Measurements from ENCODE around the gene OLFM1. TPM values are rescaled to one million over a fixed set of nuclear protein-coding genes. Genes with fewer than 3 reads are reported as not detected.

Gene OLFM1
- total RNA-seq, 1 donor from 2014 or later = 11.9 TPM

DNA sequence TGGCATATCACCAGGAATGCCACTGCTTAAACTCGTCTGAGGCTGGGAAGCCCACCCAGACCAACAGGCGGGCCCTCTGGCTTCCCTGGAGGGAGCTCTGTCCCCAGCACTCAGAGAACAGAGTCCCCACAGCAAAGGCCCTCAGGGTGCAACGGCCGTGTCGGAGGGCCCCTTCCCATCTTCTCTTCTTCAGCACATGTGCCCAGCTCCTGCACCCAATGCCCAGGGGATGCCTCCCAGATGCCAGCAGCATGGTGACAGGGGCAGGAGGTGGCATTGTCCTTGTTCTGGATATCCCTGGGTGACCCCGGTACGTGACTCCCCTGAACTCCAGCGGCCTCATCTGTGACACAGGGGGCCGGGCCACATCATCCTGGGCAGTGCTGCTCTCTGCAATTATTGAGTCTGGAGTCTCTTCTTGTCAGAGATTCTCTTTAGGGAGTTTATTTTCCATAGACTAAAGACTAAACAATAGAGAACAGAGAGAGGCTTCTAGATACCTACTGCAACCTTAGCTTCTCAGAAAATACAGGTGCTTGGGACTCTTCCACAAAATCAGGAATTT is 13.6 kb upstream of the OLFM1 start:
- DNase-seq (no peak), ATAC-seq (ENCODE audit: poor library complexity) (no peak)
- intact Hi-C loops (cut with DNase I) = no loop called here

DNA sequence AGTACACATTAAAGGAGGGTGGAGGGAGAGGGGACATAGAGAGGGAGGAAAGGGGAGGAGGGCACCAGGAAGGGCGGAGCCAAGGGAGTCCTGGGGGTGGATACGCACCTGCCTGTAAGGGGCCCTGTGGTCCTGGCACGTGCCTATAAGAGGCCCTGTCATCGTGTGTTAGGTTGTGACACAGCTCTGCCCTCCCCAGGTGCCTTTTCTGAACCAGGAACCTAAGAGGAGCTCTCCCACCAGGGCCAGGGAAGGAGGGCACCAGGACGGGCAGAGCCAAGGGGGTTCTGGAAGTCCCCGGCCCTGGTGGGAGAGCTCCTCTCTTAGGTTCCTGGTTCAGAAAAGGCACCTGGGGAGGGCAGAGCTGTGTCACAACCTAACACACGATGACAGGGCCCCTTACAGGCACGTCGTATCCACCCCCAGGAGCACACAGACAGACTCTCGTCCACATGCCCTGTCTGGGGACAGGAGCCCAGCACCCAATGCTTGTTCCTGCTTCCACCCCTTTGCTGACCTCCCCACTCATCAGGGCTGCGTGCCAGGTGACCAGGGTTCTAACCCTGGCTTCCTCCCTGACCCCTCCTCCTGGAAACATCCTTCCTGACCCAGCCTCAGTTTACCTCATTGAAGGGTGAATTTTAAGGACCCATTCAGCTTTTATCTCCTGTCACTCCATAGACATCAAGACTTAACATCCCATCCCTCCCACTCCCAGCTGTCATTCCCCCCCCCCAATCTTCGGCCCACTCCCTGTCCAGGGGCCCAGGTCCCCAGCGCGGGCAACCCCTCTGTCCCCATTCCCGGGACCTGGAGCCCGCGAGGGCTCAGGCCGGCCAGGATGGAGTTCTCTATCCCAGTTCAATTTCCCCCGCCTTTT is 12.9 kb upstream of the OLFM1 start:
- DNase-seq (no peak), ATAC-seq (ENCODE audit: poor library complexity) (no peak)
- intact Hi-C loops (cut with DNase I) = no loop called here

DNA sequence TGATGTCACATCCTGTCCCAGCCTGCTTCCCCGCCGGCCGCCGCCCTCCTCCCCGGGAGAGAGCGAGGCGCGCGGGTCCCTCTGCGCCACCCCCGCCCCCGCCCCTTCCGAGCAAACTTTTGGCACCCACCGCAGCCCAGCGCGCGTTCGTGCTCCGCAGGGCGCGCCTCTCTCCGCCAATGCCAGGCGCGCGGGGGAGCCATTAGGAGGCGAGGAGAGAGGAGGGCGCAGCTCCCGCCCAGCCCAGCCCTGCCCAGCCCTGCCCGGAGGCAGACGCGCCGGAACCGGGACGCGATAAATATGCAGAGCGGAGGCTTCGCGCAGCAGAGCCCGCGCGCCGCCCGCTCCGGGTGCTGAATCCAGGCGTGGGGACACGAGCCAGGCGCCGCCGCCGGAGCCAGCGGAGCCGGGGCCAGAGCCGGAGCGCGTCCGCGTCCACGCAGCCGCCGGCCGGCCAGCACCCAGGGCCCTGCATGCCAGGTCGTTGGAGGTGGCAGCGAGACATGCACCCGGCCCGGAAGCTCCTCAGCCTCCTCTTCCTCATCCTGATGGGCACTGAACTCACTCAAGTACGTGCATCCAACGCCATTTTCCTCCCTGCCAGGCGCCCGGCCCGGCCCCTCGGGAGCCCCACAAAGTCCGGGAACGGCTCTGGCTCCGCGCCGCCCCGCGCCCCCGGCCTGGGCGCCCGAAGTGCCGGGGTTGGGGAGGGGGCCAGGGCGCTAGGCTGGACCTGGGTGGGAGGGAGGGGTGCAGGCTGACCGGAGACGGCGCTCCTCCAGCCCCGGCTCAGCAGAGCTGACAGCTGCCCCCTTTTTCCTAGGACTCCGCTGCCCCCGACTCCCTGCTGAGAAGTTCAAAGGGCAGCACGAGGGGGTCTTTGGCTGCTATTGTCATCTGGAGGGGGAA is 12.0 kb upstream of the OLFM1 start:
- ATAC-seq (ENCODE audit: poor library complexity) = peak; percentile 92
- DNase-seq = peak; percentile 80
- intact Hi-C loops (cut with DNase I) = no loop called here

DNA sequence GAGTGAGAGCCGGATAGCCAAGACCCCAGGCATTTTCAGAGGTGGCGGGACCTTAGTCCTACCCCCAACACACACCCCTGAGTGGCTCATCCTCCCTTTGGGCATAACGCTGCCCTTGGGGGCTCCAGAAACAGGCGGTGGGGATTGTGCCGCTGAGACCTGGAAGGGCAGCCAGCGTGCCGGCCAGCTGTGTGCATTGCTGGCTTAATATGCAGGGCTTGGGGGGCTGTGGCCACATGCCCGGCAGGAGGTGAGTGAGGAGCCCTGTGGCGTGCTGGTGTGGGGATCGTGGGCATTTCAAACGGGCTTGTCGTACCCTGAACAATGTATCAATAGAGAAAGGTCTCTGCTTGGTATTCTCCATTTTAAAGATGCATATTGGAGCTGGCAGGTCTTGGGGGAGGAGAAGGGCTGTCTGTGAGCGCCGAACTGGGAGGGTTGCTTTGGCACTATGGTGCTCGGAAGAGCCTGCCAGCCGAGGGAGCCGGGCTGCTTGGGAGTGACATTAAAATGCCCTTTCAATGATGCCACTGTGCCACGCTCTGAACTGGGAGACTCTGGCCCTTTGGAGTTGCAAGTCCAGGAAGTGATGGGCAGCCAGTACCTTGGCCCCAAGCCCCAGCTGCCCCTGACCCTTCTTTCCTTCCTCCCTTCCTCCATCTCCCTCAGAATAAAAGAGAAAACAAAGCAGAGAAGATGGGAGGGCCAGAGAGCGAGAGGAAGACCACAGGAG is 11.2 kb upstream of the OLFM1 start:
- intact Hi-C loops (cut with DNase I) = no loop called here
- DNase-seq (no peak), ATAC-seq (ENCODE audit: poor library complexity) (no peak)

DNA sequence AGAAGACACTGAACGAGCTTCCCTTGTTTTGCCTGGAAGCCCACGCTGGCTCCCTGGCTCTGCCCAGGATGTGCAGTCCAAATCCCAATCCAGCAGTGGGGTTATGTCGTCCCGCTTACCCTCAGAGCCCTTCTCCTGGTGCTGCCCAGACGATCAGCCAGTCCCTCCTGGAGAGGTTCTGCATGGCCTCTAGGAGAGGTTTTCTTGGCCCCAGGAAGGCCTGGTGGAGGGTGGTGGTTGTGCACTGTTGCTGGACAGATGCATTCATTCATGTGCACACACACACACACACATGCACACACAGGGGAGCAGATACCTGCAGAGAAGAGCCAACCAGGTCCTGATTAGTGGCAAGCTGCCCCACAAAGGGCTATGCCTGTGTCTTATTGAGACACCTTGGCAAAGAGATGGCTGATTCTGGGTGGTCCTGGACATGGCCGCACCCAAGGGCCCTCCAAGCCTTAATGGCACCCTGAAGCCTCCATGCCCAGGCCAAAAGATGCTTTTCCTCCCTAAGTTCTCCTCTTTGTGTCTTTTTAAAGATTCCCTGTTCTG is 10.5 kb upstream of the OLFM1 start:
- intact Hi-C loops (cut with DNase I) = no loop called here
- no peak for ATAC-seq (ENCODE audit: poor library complexity)
- DNase-seq = no peak

DNA sequence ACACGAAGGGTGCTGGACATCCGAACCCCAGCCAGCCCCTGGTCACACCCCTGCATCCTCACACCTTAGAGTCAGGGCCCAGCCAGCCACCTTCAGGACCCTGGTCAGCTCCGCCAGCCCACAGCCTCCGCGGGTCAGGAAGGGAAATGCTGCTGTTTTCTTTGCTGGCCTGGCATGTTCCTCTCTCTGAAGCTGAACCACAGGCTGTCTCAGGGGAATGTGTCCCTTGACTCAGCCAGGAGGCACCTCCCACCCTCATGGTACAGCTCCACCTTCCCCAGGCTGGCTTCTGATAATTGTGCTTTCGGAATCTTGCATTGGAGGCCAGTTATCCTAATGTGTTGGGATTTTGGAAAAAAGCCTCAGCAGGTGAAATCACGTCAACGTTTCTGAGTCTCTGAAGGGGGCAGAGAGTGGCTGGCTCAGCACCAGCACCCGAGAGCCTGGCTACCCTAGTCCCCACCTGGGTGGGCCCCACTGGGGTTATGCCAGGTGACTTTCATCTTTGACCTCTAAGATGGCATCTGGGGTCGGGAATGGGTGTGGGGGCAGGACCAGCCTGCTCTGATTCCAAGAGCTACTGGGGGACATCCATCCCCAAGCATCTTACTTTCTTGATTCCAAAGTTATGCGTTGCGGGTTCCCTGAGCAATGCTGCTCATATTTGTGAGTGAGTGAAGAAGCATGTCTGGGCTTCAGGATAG is 9.8 kb upstream of the OLFM1 start:
- intact Hi-C loops (cut with DNase I) = no loop called here
- ATAC-seq (ENCODE audit: poor library complexity) = no peak
- no peak for DNase-seq

DNA sequence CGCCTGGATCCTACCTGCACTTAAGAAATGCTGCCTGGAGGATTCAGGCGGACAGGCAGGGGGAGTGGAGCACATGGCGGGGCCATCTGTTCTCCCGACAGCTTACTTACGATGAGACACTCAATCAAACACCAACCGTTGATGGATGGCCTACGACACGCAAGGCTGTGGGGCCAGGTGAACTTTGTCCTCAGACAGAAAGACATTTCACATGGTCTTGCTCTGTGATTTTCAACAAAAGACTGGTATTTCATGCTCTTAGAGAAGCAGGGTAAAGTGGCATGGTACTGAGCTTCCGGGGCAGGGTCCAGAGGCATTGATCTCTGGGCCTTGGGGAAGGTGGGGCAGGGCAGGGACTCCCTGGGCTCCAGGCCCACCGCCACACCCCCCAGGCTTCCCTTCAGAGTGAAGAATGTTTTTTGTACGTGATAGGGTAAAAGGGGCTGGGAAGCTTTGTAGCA is 9.1 kb upstream of the OLFM1 start:
- intact Hi-C loops (cut with DNase I) = no loop called here
- DNase-seq = no peak
- no peak for ATAC-seq (ENCODE audit: poor library complexity)

DNA sequence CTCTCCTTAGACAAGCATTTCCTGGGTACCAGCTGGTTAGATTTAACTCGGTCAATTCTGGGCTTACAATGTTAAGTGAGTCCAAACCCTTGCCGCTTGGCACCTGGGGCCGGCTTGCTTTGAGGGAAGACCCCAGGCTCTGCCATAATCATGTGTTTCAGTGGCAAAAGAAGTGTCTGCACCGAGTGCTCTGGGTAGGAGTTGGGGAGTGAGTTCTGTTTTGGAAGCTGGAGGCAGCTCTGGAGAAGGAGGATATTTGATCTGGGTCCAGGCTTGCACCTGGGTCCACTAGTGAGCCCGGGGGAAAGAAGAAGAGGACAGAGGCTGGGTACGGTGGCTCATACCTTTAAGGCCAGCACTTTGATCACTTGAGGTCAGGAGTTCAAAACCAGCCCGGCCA is 8.4 kb upstream of the OLFM1 start:
- intact Hi-C loops (cut with DNase I) = no loop called here
- no peak for ATAC-seq (ENCODE audit: poor library complexity)
- DNase-seq = no peak

DNA sequence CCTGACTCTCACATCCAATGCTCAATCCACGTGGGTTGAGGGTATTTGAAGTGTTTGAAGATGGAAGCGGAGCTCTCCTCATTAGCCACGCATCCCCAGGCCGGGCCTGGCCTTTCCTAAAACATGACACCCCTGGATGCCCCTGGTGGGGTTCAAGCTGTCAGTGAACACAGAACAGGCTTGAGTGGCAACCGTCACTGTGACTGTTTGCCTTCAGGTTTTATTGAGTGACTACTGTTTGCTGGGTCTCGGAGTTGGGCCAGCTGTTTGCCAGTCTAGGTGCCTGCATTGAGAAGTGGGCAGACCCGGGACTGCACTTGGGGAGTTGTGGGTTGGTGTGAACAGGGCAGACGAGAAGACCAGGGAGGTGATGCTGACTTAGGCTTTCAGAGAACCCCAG is 7.8 kb upstream of the OLFM1 start:
- ATAC-seq (ENCODE audit: poor library complexity) (no peak), DNase-seq (no peak)
- intact Hi-C loops (cut with DNase I) = no loop called here

DNA sequence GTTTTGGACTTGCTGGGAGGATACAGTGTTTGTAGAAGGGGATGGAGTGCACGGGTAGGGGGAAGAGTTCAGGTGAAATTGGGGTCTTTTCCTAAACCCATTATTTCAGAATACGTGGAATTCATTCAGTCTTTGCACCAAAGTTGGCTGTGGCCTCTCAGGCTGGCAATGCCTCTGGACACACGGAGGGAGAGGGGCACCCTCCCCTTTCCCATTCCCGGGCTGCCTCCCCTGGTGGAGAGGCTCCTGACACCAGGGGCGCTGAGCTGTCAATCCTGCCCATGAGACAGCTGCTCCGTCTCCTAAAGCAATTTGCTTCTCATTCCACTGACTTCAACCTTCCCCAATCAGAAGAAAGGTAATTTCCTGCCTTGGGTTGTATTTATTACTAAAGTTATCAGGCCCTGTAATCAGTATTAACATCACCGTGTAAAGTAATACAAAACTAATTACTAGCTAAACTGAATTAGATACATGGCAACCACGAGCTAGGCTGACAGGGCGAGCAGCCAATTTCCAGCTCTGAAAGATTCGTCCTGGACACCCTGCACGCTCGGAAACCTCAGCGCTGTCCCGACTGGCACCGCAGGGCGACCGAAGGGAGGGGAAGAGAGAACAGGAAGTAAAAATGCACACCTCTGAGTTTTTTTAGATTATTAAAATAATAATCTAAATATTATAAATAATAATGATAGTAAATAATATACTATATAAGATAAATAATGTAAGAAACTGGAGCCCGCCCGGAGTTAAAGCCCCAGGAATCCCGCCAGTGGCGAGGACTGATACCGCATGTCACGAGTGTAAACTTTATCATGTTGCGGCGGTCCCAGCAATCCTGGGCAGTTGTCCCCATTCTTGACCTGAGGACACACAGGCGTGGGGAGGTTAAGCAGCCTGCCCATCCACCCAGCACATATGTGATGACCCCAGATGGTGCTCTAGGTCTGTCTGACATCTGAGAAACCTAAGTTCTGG is 6.9 kb upstream of the OLFM1 start:
- intact Hi-C loops (cut with DNase I) = no loop called here
- ATAC-seq (ENCODE audit: poor library complexity) = no peak

DNA sequence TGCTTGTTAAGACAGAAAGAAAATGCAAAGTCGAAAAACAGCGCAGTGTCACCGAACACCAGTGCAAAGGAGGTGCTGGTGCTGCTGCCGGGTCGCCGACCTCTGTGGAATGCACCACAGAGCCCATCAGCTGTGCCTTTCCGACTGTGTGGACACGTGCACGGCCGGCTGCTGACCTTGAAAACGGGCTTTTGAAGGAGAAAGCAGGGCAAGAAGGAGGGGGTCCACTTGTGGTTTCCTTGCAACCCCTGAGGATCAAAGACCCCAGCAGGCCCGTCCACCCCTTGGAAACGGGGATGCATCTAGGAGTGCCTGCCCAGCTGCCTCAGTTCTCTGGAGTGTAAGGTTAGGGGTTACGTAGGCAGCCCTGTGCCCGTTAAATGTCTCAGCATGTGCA is 6.2 kb upstream of the OLFM1 start:
- ATAC-seq (ENCODE audit: poor library complexity) (no peak), DNase-seq (no peak)
- intact Hi-C loops (cut with DNase I) = no loop called here

More for the DNA sequence above, 6.9 kb upstream of the OLFM1 start:
- DNase-seq = no peak

DNA sequence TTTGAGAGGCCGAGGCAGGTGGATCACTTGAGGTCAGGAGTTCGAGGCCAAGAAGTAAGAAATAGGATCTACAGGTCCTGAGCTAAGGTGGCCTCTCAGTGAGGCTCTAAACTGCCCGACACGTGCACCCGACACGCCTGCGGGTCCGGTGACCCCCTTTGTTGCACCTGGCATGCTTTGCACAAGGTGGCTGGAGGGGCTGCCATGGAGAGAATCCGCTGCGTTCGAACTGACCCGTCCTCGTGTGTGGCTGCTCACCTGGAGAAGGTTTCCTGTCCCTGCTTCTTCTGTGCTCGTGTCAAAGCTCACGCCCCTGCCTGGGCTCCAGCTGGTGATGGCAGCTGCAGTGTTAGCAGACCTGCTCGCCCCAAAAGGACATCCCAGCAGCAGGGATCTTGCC is 5.7 kb upstream of the OLFM1 start:
- ATAC-seq (ENCODE audit: poor library complexity) (no peak), DNase-seq (no peak)
- intact Hi-C loops (cut with DNase I) = no loop called here

DNA sequence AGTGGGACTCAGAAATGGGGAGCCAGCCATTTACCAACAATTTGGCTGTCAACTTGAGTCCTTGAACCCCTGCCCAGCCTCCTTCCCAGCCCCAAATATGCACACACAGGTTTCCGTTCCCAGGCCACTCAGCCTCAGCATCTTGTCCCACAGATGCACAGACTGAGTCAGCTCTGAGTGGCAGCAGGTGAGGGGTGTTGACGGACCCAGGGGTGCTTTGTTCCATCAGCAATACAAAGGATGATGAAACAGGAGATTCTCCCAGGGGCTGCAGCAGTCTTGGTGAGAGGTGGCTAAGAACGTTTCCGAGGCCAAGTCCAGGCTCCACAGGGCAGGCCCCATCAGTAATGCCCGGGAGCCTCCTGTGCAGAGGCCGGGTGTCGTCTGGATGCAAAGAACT is 4.9 kb upstream of the OLFM1 start:
- ATAC-seq (ENCODE audit: poor library complexity) (no peak), DNase-seq (no peak)
- intact Hi-C loops (cut with DNase I) = no loop called here

DNA sequence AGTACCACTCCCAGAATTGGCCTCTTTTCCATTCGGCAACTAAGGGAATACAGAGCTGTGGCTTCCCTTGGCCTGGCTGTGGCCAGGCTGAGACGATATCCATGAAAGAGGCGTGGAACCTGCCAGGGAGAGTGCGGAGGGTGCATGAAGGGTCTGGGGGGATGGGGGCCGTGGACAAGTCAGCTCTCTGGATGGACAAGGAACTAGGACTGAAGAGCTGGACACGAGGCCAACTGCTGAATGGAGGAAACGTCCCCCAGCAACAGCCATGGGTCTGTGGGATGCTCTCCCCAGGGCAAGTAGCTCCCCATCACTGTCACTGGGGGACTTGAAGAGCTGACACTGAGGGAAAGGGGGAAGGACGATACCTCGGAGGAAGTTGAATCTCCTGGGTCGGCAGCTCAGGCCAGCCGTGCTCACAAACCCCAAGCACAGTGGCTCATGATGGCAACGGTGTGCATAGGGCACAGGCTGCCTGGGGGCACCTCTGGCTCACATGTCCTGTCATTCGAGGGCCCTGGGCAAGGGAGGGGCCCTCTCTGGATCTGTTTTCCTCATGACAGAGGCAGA is 4.1 kb upstream of the OLFM1 start:
- ATAC-seq (ENCODE audit: poor library complexity) (no peak), DNase-seq (no peak)

DNA sequence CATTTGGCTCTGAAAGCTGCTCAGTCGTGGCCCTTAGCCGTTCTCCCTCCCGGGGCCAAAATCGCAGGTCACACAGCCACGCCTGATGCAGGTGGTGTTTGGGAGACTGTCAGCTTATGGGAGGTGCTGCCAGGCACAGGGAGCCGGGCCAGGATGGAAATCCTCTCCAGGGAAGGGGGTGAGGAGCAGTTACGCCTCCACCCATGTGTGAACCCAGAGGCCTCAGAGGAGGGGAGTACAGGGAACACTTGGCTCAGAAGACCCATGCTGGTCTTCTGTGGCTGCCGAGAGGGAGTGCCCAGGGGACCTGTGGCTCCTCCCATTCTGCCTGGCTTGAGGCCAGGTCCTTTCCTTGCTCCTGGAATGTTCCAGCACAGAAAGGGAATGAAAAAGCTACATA is 3.6 kb upstream of the OLFM1 start:
- ATAC-seq (ENCODE audit: poor library complexity) = no peak
- intact Hi-C loops (cut with DNase I) = no loop called here
- no peak for DNase-seq

More for the DNA sequence above, 4.1 kb upstream of the OLFM1 start:
- intact Hi-C loops (cut with DNase I) = no loop called here

DNA sequence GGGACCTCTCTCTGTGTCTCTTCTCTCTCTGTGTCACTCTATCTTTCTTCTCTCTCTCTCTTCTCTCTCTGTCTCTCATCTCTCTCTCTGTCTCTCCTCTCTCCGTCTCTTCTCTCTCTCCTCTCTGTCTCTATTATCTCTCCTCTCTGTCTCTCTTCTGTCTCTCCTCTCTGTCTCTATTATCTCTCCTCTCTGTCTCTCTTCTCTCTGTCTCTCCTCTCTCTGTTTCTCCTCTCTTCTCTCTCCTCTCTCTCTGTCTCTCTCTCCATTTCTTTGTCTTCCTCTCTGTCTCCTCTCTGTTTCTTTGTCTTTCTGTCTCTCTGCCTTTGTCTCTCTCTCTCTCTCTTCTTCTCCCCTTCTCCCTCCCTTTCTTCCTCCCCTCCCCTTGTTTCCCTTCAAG is 3.2 kb upstream of the OLFM1 start:
- DNase-seq = no peak
- intact Hi-C loops (cut with DNase I) = no loop called here
- ATAC-seq (ENCODE audit: poor library complexity) = no peak

All from Right ventricle myocardium superior (tissue), 1 donor.